Keratinocyte (primary cell): Measurements from ENCODE around the gene HSPE1.

ENCODE experiments used
- CTCF ChIP-seq, 3 experiments: IDR thresholded peaks in 1 of 3; conservative IDR thresholded peaks in 1 of 3; optimal IDR thresholded peaks in 1 of 3; 2 replicates in 2 of 3; 3 replicates in 1 of 3; pipeline versions ENCODE3 to v1.5.1; 2011; ENCODE audit warnings: low read length in 3 of 3, mild to moderate bottlenecking in 3 of 3, moderate library complexity in 2 of 3, control low read depth in 1 of 3, inconsistent platforms in 1 of 3; ENCODE audit not compliant: insufficient read depth in 2 of 3; ENCODE audit errors: extremely low read depth in 1 of 3
- EZH2 ChIP-seq: IDR thresholded peaks from one replicate; pipeline ENCODE4 v1.6.1; 2012; ENCODE audit warnings: inconsistent platforms, mild to moderate bottlenecking, low read length, moderate library complexity

- TF ChIP-seq CTCF (optimal IDR thresholded peaks at IDR 0.05 in 1 of 3, IDR thresholded peaks at IDR 0.05 in 1 of 3, conservative IDR thresholded peaks at IDR 0.05 in 1 of 3; ENCODE audit: extremely low read depth in 1 of 3, insufficient read depth in 2 of 3, low read length in 3 of 3) (no peak), EZH2 (no peak)
Measured at GRCh38 chr2:197452754-197453122, 47.4 kb upstream of the HSPE1 start.
